ENCODE data around the gene PSTPIP1.
A peak's percentile ranks its signal among the peaks of the same experiment; 100 is the strongest.

The PSTPIP1 gene

DNA sequence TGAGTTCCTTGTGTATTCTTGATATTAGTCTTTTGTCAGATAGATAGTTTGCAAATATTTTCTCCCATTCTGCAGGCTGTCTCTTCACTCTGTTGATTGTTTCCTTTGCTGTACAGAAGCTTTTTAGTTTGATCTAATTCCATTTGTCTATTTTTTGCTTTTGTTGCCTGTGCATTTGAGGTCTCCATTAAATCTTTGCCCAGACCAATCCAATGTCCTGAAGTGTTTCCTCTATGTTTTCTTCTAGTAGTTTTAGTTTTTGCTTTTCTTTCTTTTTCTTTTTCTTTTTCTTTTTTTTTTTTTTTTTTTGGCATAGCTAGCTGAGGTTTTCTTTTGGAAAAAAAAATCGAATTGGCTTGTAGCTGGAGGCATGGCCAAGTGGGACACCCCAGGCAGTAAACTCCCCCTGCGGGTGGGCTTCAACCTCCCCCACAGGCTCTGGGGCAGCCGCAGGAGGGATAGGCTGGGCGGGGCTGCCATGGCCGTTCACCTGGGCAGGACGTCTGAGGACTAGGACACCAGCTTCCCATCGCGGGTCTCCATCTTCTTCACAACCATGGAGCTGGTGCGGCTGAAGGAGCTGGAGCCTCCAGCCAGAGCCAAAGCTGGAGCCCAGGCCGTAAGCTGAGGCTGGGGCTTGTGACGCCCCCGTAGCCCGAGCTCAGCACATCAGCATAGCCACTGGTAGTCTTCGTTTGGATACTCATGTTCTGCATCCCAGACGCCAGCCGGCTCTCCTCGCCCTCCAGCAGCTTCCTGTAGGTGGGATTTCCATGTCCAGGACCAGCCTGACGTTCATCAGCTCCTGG, 16.2 kb upstream of the PSTPIP1 start:
- no peak for DNase-seq (ENCODE audit: low spot score)

GRCh38 chr15:76979331-76979925, 15.5 kb upstream of the PSTPIP1 start:
- DNase-seq (ENCODE audit: low spot score) = no peak

DNA sequence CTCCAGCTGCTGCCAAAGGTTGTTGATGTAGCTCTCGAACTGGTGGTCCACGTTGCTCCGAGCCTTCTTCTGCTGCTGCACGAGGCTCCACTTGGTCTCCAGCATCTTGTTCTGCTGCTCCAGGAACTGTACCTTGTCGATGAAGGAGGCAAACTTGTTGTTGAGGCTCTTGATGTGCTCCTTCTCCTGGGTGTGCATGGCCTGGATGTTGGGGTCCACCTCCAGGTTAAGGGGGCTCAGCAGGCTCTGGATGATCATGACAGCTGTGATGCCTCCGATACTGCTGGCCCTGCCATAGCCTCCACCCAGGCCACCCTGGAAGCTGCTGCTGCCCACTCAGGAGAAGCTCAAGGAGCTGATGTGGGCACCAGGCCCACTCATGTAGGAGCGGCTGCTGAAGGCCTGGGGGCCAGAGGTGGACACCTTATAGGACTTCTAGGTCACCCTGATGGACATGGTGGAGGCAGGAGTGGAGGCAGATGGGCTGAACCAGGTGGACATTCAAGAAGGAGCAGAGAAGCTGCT, 14.9 kb upstream of the PSTPIP1 start:
- DNase-seq (ENCODE audit: low spot score) = no peak

DNA sequence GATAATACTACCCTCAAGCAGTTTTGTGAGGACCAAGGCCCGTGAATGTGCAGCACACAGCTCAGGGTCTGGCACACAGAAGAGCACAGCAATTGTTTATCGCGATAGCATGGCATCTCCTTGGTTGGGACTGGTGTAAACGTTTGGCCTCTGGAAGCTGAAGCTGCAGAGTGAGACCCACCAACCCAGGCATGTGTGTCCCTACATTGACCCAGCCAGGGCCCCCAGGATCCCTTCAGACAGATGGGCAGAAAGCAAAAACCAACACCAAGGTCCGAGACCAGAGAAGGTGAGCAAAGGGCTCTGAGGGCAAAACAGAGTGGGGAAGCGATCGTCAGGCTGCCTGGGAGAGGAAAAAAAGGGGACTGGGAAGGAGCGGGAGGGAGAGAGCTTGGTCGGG, 12.6 kb upstream of the PSTPIP1 start:
- DNase-seq (ENCODE audit: low spot score) = no peak

DNA sequence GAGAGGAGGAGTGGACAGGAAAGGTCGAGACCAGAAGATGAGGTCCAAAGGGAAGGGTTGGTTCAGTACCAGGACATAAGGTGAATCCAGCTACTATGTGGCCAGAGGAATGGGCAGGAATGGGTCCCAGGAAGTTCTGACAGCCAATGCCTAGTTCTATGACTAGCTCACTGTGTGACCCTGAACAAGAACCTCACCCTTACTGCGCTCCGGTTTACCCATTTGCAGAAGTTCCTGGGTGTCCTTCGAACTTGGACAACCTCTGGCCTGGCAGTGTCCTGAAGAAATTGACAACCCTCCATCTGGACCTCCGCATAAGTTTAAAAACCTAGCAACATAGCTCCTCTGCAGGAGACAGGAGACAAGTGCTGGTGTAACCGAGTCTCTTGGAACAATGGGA, 12.2 kb upstream of the PSTPIP1 start:
- DNase-seq (ENCODE audit: low spot score) = no peak

GRCh38 chr15:76983590-76984375, 11.1 kb upstream of the PSTPIP1 start:
- DNase-seq (ENCODE audit: low spot score) = no peak

GRCh38 chr15:76986743-76987142, 8.2 kb upstream of the PSTPIP1 start:
- DNase-seq (ENCODE audit: low spot score) = no peak

GRCh38 chr15:76987276-76987675, 7.7 kb upstream of the PSTPIP1 start:
- no peak for DNase-seq (ENCODE audit: low spot score)

GRCh38 chr15:76987896-76988860, 6.7 kb upstream of the PSTPIP1 start:
- DNase-seq (ENCODE audit: low spot score) = no peak

GRCh38 chr15:76988867-76989780, 5.8 kb upstream of the PSTPIP1 start:
- DNase-seq (ENCODE audit: low spot score) = no peak

DNA sequence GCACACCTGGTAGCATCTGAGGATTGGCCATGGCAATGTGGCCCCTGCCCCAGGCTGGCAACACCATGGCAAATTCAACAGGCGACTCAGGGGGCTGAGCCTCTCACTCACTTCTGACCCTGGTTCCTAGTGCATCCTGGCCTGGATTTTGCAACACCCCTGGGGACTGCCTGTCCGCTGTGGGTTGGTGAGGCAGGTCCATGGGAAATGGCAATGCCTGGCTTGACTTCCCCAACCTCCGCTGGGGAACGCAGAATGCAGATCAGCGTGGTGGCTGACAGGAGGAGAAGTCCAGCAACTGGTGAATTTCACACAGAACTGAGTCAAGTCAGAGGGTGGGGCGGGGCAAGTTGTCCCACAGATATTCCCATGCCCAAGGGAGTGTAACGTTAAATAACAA, 3.9 kb upstream of the PSTPIP1 start:
- DNase-seq (ENCODE audit: low spot score) = no peak

DNA sequence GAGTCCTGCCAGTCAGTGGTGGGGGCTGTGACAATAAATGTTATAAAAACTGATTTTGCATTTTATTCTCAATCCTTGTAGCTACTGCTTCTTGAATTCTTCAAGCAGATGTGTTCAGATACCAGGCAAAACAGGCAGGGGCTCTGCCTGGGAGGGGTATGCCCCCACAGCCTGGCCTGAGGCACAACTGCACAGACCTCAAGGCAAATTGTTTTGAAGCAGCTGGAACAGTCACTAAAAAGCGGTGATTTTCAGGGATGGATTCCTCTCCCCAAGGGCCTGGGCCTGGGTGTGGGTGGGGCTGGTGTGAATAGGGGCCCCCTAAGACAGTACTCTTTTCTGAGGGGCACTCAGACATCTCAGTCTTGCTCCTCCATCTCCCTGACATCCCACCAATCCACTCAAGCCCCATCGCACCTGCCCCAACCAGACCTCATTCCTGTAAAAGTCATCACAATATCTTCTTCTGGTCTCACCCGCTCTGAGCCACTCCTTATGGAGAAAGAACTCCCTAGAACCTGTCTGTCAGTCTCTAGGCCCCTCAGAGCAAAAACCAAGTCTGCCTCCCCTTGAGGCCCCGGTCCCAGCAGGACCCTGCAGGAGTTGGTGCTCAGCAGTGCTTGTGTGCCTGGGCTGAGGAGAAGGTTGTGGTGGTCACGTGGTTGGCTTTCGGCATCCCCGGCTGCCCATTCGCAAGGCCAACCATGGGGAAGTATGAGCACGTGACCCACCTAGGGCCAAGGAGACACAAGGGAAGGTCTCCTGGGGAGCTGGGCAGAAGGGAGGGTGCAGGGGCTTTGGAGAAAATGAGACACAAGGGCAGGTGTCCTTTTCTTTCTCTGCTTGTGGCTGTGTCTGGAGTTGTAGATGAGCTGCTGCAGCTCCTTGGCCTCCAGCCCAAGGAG, 2.9 kb upstream of the PSTPIP1 start:
- no peak for DNase-seq (ENCODE audit: low spot score)

- DNase-seq (ENCODE audit: low spot score) = no peak
Observed at GRCh38 chr15:76993114-76993725, 1.7 kb upstream of the PSTPIP1 start.

DNA sequence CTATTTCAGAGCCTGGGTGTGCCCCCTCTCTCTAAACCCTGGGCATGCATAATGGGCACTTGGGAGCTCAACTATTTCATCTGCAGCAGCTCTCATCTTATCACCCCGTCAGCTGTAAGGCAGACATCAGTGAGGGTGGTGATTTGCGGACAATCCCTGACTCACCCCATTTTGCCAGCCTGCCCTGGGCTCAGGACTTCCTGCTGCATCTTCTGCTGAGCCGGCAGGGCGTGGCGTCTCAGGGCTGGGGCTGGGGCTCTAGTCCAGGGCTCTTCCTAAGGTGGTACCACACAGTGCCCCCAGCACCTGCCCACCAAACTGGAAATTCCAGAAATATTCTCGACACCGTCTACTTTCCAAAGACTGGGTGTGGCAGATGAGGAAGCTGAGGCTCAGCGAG, 925 bp upstream of the PSTPIP1 start:
- DNase-seq (ENCODE audit: low spot score) = no peak

- DNase-seq (ENCODE audit: low spot score) = no peak
Observed at GRCh38 chr15:76994496-76994895, 430 bp upstream of the PSTPIP1 start.

- DNase-seq (ENCODE audit: low spot score) = no peak
Observed at GRCh38 chr15:76996076-76996525, 1.2 kb downstream of the PSTPIP1 start.

GRCh38 chr15:76996526-76997401, 1.8 kb downstream of the PSTPIP1 start:
- DNase-seq (ENCODE audit: low spot score) = peak; percentile 23
